Liver (tissue), 3 donors: Measurements from ENCODE around the gene DUSP23.

Source experiments
- ATF3 ChIP-seq: IDR thresholded peaks from 2 replicates; pipeline ENCODE4 v1.6.1; 2016; ENCODE audit warnings: antibody characterized with exemption
- CTCF ChIP-seq: fragments of 150-350 bp; IDR thresholded peaks from 2 replicates; pipeline ENCODE4 v1.5.1; 2017; ENCODE audit warnings: improper control_type of control experiment, low read depth, low read length; ENCODE audit not compliant: missing input control
- TAF1 ChIP-seq: conservative IDR thresholded peaks from 2 replicates; pipeline ENCODE4 v1.6.1; 2016; ENCODE audit warnings: antibody characterized with exemption, mild to moderate bottlenecking
- donor health status: healthy.
- donor health status: healthy.

- TF ChIP-seq CTCF (no peak), ATF3 (no peak), TAF1 (no peak)
These were observed 44.8 kb downstream of the DUSP23 start for GRCh38 chr1:159825564-159825963.
